Nephron (organoid): ENCODE measurements around the gene MBOAT2.
A peak's percentile ranks its signal among the peaks of the same experiment; 100 is the strongest.

Experiments
- H3K27ac Mint-ChIP-seq, 3 experiments: 2 replicates each; pipeline ENCODE4 v1.8.0; 2020; ENCODE audit warnings: mixed read lengths in 3 of 3, mild to moderate bottlenecking in 2 of 3, moderate library complexity in 1 of 3
- H3K27me3 Mint-ChIP-seq: 2 replicates; pipeline ENCODE4 v1.8.0; 2021; ENCODE audit warnings: low read depth, mild to moderate bottlenecking, moderate library complexity, mixed read lengths
- H3K36me3 Mint-ChIP-seq: 2 replicates; pipeline ENCODE4 v1.8.0; 2020; ENCODE audit warnings: low read depth, mixed read lengths
- H3K4me1 Mint-ChIP-seq: 2 replicates; pipeline ENCODE4 v1.8.0; 2020; ENCODE audit warnings: mixed read lengths
- H3K4me3 Mint-ChIP-seq, 3 experiments: 2 replicates each; pipeline ENCODE4 v1.8.0; 2020; ENCODE audit warnings: mild to moderate bottlenecking in 3 of 3, mixed read lengths in 3 of 3, moderate library complexity in 2 of 3
- H3K9me3 Mint-ChIP-seq: 2 replicates; pipeline ENCODE4 v1.8.0; 2020; ENCODE audit warnings: mixed read lengths
- CTCF ChIP-seq, 3 experiments: fragments of 200-600 bp; sonication (generic); IDR thresholded peaks; one replicate each; pipeline ENCODE4 v1.5.0; 2021; ENCODE audit warnings: antibody characterized with exemption in 3 of 3; ENCODE audit not compliant: unreplicated experiment in 3 of 3

The MBOAT2 gene

DNA sequence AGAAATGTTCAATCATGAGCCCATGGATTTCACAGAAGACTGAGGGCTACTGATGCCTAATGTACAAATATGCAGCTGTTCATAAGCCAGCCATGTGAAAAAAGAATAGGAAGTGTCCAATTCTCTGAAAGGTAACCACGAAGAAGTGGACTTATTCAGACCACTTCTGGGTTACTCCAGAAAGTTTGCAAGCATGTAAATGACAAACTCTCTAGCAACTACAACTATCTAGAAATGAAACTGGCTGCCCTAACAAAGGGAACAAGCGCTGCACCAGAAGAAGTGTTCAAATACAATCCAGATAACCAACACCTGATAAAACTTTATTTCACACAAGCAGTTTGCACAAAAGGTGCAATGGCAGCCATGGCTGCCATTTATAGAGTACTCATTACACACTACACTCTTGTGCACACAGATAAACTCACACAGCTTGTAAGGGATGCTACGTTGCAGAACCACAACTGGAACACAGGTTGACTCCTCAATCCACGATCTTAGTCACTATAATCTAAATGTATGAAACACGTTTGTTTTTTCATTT is 13.9 kb downstream of the MBOAT2 start:
- H3K27ac Mint-ChIP-seq = no peak overlapping the region
- no peaks in the 10 kb centered on the region for H3K27me3 Mint-ChIP-seq
- no peaks in the 10 kb centered on the region for H3K36me3 Mint-ChIP-seq
- TF ChIP-seq CTCF (IDR thresholded peaks at IDR 0.05; ENCODE audit: unreplicated experiment in 3 of 3) = no peak
- no peak overlapping the region for H3K4me3 Mint-ChIP-seq
- peaks cover 46% of the 10 kb centered on the region for H3K4me1 Mint-ChIP-seq
- H3K9me3 Mint-ChIP-seq = no peaks in the 10 kb centered on the region

DNA sequence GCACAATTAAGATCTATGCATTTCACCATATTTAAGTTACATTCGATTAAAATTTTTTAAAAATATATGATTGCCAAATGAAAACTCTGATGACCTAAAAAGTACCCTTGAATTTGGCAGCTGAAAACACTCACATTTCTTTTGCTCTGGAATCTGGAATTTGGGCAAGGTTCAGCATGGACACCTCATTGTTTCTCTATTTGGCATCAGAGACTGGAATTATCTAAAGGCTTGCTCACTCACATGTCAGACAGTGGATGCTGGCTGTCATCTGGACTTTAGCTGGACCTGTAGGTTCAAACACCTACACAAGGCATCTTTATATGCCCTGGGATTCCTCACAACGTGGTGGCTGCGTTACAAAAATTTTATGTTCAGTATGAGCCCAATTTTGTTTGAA is 16.1 kb downstream of the MBOAT2 start:
- no peaks in the 10 kb centered on the region for H3K27me3 Mint-ChIP-seq
- H3K4me3 Mint-ChIP-seq = no peak overlapping the region
- H3K9me3 Mint-ChIP-seq = no peaks in the 10 kb centered on the region
- no peaks in the 10 kb centered on the region for H3K36me3 Mint-ChIP-seq
- TF ChIP-seq CTCF (IDR thresholded peaks at IDR 0.05; ENCODE audit: unreplicated experiment in 3 of 3) = no peak
- H3K4me1 Mint-ChIP-seq = peaks cover 46% of the 10 kb centered on the region
- no peak overlapping the region for H3K27ac Mint-ChIP-seq

DNA sequence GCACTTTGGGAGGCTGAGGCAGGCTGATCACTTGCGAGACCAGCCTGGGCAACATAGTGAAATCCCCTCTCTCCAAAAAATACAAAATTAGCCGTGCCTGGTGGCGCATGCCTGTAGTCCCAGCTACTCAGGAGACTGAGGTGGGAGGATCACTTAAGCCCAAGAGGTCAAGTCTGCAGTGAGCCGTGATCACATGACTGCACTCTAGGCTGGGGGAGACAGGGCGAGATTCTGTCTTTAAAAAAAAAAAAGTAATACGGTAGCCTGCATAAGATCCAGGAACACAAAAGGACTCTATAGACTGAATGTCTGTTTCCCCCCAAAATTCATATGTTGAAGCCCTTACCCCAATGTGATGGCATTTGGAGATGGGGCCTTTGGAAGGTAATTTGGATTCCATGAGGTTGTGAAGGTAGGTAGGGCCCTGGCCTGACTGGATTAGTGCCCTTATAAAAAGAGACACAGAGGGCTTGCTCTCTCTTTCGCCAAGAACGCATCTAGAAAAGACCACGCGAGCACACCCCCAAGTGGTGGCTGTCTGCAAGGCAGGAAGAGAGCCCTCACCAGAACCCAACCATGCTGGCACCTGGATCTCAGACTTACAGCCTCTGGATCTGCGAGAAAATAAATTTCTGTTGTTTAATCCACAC is 17.0 kb downstream of the MBOAT2 start:
- no peaks in the 10 kb centered on the region for H3K27me3 Mint-ChIP-seq
- H3K4me3 Mint-ChIP-seq = no peak overlapping the region
- no peaks in the 10 kb centered on the region for H3K9me3 Mint-ChIP-seq
- no peaks in the 10 kb centered on the region for H3K36me3 Mint-ChIP-seq
- no peak for TF ChIP-seq CTCF (IDR thresholded peaks at IDR 0.05; ENCODE audit: unreplicated experiment in 3 of 3)
- peak overlapping the region in 1 of 3 experiments; percentile 99 for H3K27ac Mint-ChIP-seq
- peaks cover 37% of the 10 kb centered on the region for H3K4me1 Mint-ChIP-seq

- peak overlapping the region; percentile 4 to 31 (median 21) for H3K4me3 Mint-ChIP-seq
- no peaks in the 10 kb centered on the region for H3K27me3 Mint-ChIP-seq
- no peak for TF ChIP-seq CTCF (IDR thresholded peaks at IDR 0.05; ENCODE audit: unreplicated experiment in 3 of 3)
- no peaks in the 10 kb centered on the region for H3K9me3 Mint-ChIP-seq
- peaks cover 30% of the 10 kb centered on the region for H3K4me1 Mint-ChIP-seq
- H3K27ac Mint-ChIP-seq = peak overlapping the region; percentile 89 to 99 (median 96)
- no peaks in the 10 kb centered on the region for H3K36me3 Mint-ChIP-seq
Measured at GRCh38 chr2:8985561-8986326, 17.7 kb downstream of the MBOAT2 start.

- H3K4me1 Mint-ChIP-seq = peaks cover 28% of the 10 kb centered on the region
- peak overlapping the region; percentile 8 to 24 (median 15) for H3K4me3 Mint-ChIP-seq
- TF ChIP-seq CTCF (IDR thresholded peaks at IDR 0.05; ENCODE audit: unreplicated experiment in 3 of 3) = no peak
- H3K9me3 Mint-ChIP-seq = no peaks in the 10 kb centered on the region
- no peaks in the 10 kb centered on the region for H3K36me3 Mint-ChIP-seq
- no peaks in the 10 kb centered on the region for H3K27me3 Mint-ChIP-seq
- peak overlapping the region; percentile 89 to 99 (median 96) for H3K27ac Mint-ChIP-seq
Measured at GRCh38 chr2:8984855-8985254, 18.6 kb downstream of the MBOAT2 start.
